Esophagus muscularis mucosa (tissue), 4 donors: Measurements from ENCODE around the gene TAF5. TPM values are rescaled to one million over a fixed set of nuclear protein-coding genes. Genes with fewer than 3 reads are reported as not detected.
"Not testable (repeated sequence)": the region's sequence is repeated elsewhere in the genome, so short reads cannot be mapped to it uniquely, and the experiment has no call there.

ENCODE experiments used
- DNase-seq: peaks from one replicate; pipeline ENCODE4 v3.0.0-alpha.2; 2017; ENCODE audit errors: extremely low spot score
- H3K27ac ChIP-seq, 4 donors: fragments of 200-600 bp; sonication (generic); replicated peaks in 1 of 4; 1 replicate in 3 of 4; 2 replicates in 1 of 4; pipeline ENCODE4 v1.5.1; 2016 to 2019; ENCODE audit warnings: mild to moderate bottlenecking in 1 of 4
- H3K27me3 ChIP-seq, 4 donors: fragments of 200-600 bp; sonication (generic); one replicate each; pipeline versions ENCODE4 v1.5.1 to v1.6.0; 2016 to 2019
- H3K36me3 ChIP-seq, 4 donors: fragments of 200-600 bp; sonication (generic); one replicate each; pipeline ENCODE4 v1.5.1; 2016 to 2019
- H3K4me1 ChIP-seq, 4 donors: fragments of 200-600 bp; sonication (generic); one replicate each; pipeline ENCODE4 v1.5.1; 2016 to 2019
- H3K4me3 ChIP-seq, 4 donors: fragments of 200-600 bp; sonication (generic); 1 replicate in 2 of 4; 2 replicates in 2 of 4; pipeline ENCODE4 v1.5.1; 2016 to 2019; ENCODE audit warnings: mild to moderate bottlenecking in 4 of 4, moderate library complexity in 1 of 4
- H3K9me3 ChIP-seq, 4 donors: fragments of 200-600 bp; sonication (generic); 1 replicate in 3 of 4; 2 replicates in 1 of 4; pipeline ENCODE4 v1.5.1; 2016 to 2019
- CTCF ChIP-seq, 3 experiments: fragments of 200-600 bp in 2 of 3; fragments of 450-650 bp in 1 of 3; sonication (generic) in 2 of 3; IDR thresholded peaks; one replicate each; pipeline ENCODE4 v1.5.1; 2017 to 2019; ENCODE audit warnings: antibody characterized with exemption in 3 of 3, mild to moderate bottlenecking in 2 of 3, moderate library complexity in 1 of 3
- EP300 ChIP-seq: sonication (generic); formaldehyde crosslinking; IDR thresholded peaks from one replicate; pipeline ENCODE4 v1.6.1; 2017; ENCODE audit warnings: antibody characterized with exemption
- POLR2A ChIP-seq: fragments of 450-650 bp; IDR thresholded peaks from one replicate; pipeline ENCODE4 v1.6.1; 2017; ENCODE audit warnings: antibody characterized with exemption, moderate library complexity, mild to moderate bottlenecking, low read depth
- POLR2AphosphoS5 ChIP-seq, 2 donors: sonication (generic); formaldehyde crosslinking; IDR thresholded peaks; one replicate each; pipeline ENCODE4 v1.6.1; 2017; ENCODE audit warnings: antibody characterized with exemption in 2 of 2
- WGBS: methylation state at CpG from one replicate; pipeline ENCODE4 v1.1.5; 2018; 5-methylcytosine and 5-hydroxymethylcytosine counted together
- intact Hi-C: fragments of 100-400 bp; cut with DNase I; formaldehyde crosslinking; loops from one replicate; pipeline ENCODE4 v1.15.1; 2023
- total RNA-seq, 4 donors: library from RNA; depleted of rRNA; stranded (reverse); fragments of >200 nt; gene quantifications; one replicate each; pipeline versions ENCODE4 v1.1.0 to v1.2.1, GENCODE V29; 2016

Gene TAF5
- total RNA-seq, 4 donors from 2014 or later, result 2.3 to 7.4 (median 4.5) TPM

GRCh38 chr10:103416436-103417147 lies 48.8 kb downstream of the TAF5 start:
- H3K27ac ChIP-seq, result no peak overlapping the region
- WGBS, result 47% methylated on average over 7 of the region's 8 CpGs
- H3K4me3 ChIP-seq, result no peak overlapping the region
- no peak for DNase-seq
- H3K36me3 ChIP-seq, result peaks cover 83 to 100% (median 98%) of the 10 kb centered on the region in 4 donors
- no peaks in the 10 kb centered on the region for H3K4me1 ChIP-seq
- intact Hi-C loops, result loop anchor here (2.0 kb wide), 1 partner anchor 68 kb away; no protein-coding TSS in a partner anchor
- no peaks in the 10 kb centered on the region for H3K27me3 ChIP-seq
- no peaks in the 10 kb centered on the region for H3K9me3 ChIP-seq
- TF ChIP-seq EP300, result no peak
- TF ChIP-seq POLR2A, result no peak
- peak; percentile 60 to 68 (median 66) for TF ChIP-seq CTCF (IDR thresholded peaks at IDR 0.05)
- TF ChIP-seq POLR2AphosphoS5 (IDR thresholded peaks at IDR 0.05), result no peak

GRCh38 chr10:103417148-103417469 lies 49.3 kb downstream of the TAF5 start:
- H3K27ac ChIP-seq, H3K9me3 ChIP-seq, H3K4me1 ChIP-seq, DNase-seq, H3K4me3 ChIP-seq, H3K27me3 ChIP-seq: not testable (repeated sequence)
- WGBS, result 91% methylated on average over 5 of the region's 5 CpGs
- intact Hi-C loops, result loop anchor here (2.0 kb wide), 1 partner anchor 68 kb away; no protein-coding TSS in a partner anchor
- H3K36me3 ChIP-seq, result peaks cover 83 to 100% (median 95%) of the 10 kb centered on the region in 4 donors

- Histone ChIP-seq H3K4me3 (no peak overlapping the region), H3K9me3 (no peaks in the 10 kb centered on the region), H3K27ac (no peak overlapping the region), H3K4me1 (no peaks in the 10 kb centered on the region), H3K36me3 (peaks cover 83 to 100% (median 95%) of the 10 kb centered on the region in 4 donors), H3K27me3 (no peaks in the 10 kb centered on the region)
- DNase-seq, result no peak
- TF ChIP-seq EP300, result no peak
- no peak for TF ChIP-seq CTCF (IDR thresholded peaks at IDR 0.05)
- no peak for TF ChIP-seq POLR2AphosphoS5 (IDR thresholded peaks at IDR 0.05)
- no peak for TF ChIP-seq POLR2A
- intact Hi-C loops, result loop anchor here (2.0 kb wide), 1 partner anchor 67 kb away; no protein-coding TSS in a partner anchor
- WGBS, result 79% methylated on average over 5 of the region's 5 CpGs
Measured at GRCh38 chr10:103417601-103418000, 49.8 kb downstream of the TAF5 start.

- 95% methylated on average over 4 of the region's 4 CpGs for WGBS
- no peaks in the 10 kb centered on the region for H3K9me3 ChIP-seq
- TF ChIP-seq CTCF (IDR thresholded peaks at IDR 0.05) (no peak), POLR2AphosphoS5 (IDR thresholded peaks at IDR 0.05) (no peak), EP300 (no peak), POLR2A (no peak)
- H3K27ac ChIP-seq, result no peak overlapping the region
- intact Hi-C loops, result no loop called here
- no peak for DNase-seq
- H3K27me3 ChIP-seq, result no peaks in the 10 kb centered on the region
- no peak overlapping the region for H3K4me3 ChIP-seq
- H3K4me1 ChIP-seq, result no peaks in the 10 kb centered on the region
- H3K36me3 ChIP-seq, result peaks cover 78 to 100% (median 95%) of the 10 kb centered on the region in 4 donors
Measured at GRCh38 chr10:103419101-103419500, 51.3 kb downstream of the TAF5 start.

GRCh38 chr10:103423748-103424147 lies 56.0 kb downstream of the TAF5 start:
- Histone ChIP-seq H3K27ac (no peak overlapping the region), H3K4me1 (no peaks in the 10 kb centered on the region), H3K27me3 (no peaks in the 10 kb centered on the region), H3K9me3 (no peaks in the 10 kb centered on the region), H3K36me3 (peaks cover 70 to 99% (median 91%) of the 10 kb centered on the region in 4 donors), H3K4me3 (no peak overlapping the region)
- WGBS, result 88% methylated on average over 5 of the region's 5 CpGs
- no peak for DNase-seq
- TF ChIP-seq EP300, result no peak
- no peak for TF ChIP-seq POLR2A
- TF ChIP-seq POLR2AphosphoS5 (IDR thresholded peaks at IDR 0.05), result no peak
- TF ChIP-seq CTCF (IDR thresholded peaks at IDR 0.05), result no peak
- intact Hi-C loops, result no loop called here
